Breast epithelium (tissue), 3 donors: Measurements from ENCODE around the gene FAM90A26.
"Not testable (repeated sequence)": the region's sequence is repeated elsewhere in the genome, so short reads cannot be mapped to it uniquely, and the experiment has no call there.

Source experiments
- POLR2A ChIP-seq: fragments of 450-650 bp; IDR thresholded peaks from one replicate; pipeline ENCODE4 v1.6.1; 2016; ENCODE audit warnings: antibody characterized with exemption, mild to moderate bottlenecking, moderate library complexity
- POLR2AphosphoS5 ChIP-seq, 3 donors: sonication (generic); formaldehyde crosslinking; IDR thresholded peaks; one replicate each; pipeline ENCODE4 v1.6.1; 2017; ENCODE audit warnings: antibody characterized with exemption in 3 of 3
- TF ChIP-seq, protein P1 (sequence below), 3 donors: fragments of 450-650 bp; IDR thresholded peaks; one replicate each; pipeline ENCODE4 v1.5.1; 2016 to 2017; ENCODE audit warnings: antibody characterized with exemption in 3 of 3, mild to moderate bottlenecking in 3 of 3, moderate library complexity in 3 of 3

DNA sequence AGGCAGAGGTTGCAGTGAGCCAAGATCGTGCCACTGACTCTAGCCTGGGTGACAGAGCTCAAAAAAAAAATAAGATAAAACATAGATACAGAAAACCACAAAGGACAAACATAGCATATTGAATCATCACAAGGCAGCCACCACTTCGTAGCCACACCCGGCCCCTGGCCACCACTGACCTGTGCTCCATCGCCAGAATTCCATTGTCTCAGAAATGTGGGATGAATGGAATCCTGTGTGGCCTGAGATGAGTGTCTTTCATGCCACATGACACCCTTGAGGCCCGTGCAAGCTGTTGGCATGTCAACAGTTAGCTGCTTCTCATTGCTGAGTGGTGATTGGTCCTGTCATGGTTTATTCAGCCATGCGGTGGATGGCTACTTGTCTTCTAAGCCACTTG lies 10.2 kb upstream of the FAM90A26 start:
- TF ChIP-seq, protein P1, sequence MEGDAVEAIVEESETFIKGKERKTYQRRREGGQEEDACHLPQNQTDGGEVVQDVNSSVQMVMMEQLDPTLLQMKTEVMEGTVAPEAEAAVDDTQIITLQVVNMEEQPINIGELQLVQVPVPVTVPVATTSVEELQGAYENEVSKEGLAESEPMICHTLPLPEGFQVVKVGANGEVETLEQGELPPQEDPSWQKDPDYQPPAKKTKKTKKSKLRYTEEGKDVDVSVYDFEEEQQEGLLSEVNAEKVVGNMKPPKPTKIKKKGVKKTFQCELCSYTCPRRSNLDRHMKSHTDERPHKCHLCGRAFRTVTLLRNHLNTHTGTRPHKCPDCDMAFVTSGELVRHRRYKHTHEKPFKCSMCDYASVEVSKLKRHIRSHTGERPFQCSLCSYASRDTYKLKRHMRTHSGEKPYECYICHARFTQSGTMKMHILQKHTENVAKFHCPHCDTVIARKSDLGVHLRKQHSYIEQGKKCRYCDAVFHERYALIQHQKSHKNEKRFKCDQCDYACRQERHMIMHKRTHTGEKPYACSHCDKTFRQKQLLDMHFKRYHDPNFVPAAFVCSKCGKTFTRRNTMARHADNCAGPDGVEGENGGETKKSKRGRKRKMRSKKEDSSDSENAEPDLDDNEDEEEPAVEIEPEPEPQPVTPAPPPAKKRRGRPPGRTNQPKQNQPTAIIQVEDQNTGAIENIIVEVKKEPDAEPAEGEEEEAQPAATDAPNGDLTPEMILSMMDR (IDR thresholded peaks at IDR 0.05), result not testable (repeated sequence)
- TF ChIP-seq POLR2A; POLR2AphosphoS5 (IDR thresholded peaks at IDR 0.05): not testable (repeated sequence)
